GM21390 (cell line): ENCODE data around the gene GSTO2.
A peak's percentile ranks its signal among the peaks of the same experiment; 100 is the strongest.

Experiments used
- ATAC-seq: cut with Tn5 transposase; IDR thresholded peaks from one replicate; pipeline ENCODE4 v1.9.1; 2021; ENCODE audit not compliant: unreplicated experiment

The GSTO2 gene

DNA sequence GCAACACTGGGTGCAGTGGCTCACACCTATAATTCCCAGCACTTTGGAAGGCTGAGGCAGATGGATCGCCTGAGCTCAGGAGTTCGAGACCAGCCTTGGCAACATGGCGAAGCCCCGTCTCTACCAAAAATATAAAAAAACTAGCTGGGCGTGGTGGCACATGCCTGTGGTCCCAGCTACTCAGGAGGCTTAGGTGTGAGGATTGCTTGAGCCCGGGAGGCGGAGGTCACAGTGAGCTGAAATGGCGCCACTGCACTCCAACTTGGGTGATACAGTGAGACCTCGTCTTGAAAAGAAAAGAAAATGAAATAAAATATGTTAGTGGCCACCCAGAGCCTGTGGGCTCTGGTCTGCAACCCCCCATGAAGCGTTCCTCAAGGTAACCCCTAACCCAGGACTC is 55.9 kb downstream of the GSTO2 start:
- no peak for ATAC-seq

DNA sequence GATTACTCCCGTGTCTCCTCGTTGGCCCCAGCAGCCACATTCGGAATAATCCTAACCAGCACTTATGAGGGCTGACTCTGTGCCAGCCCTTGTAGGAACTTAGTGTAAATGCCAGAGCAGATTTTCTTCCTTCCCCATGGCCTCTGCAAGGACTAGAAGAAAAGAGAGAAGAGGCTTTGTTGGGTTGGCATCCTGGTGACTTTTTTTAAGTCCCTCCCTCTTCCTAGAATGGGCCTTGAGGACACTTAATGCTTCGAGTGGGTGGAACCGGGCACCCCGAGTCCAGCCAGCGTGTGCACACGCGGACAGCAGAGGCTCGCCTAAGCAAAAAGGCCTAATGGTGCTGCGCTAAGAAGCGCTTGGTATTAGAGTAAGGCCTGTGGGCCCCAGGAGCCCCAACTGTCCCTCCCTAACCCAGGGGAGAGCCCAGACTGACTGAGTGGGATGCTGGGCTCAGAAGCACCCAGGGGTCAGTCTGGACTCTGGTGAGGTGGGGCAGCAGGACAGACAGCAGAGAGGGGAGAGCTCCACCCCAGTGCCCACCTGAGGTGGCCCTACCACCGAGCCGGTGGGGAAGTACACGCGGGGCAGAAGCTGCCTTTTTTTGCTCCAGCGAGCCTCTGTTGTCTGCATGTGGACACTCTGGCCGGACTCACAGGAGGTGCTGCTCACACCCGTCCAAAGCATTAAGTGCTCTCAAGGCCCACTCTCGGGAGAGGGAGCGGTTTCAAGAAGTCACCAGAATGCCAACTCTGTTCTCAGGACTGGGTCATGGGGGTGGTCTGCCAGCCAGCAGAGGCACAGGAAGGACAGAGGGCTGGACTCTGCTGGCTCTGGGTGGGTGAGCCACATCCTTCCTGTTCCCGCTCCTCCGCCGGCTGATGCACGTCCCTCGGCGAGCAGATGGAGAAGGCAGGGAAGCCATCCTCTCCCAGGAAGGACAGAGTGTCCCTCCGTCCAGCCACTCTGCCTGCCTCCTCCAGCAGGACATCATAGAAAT is 56.8 kb downstream of the GSTO2 start:
- no peak for ATAC-seq

- no peak for ATAC-seq
Measured at GRCh38 chr10:104326991-104327610, 58.1 kb downstream of the GSTO2 start.

GRCh38 chr10:104327745-104328645 is 59.0 kb downstream of the GSTO2 start:
- no peak for ATAC-seq

GRCh38 chr10:104328646-104328895 is 59.6 kb downstream of the GSTO2 start:
- peak; percentile 4 for ATAC-seq

GRCh38 chr10:104328896-104329710 is 60.1 kb downstream of the GSTO2 start:
- peak; percentile 50 for ATAC-seq

- no peak for ATAC-seq
Measured at GRCh38 chr10:104329735-104330134, 60.8 kb downstream of the GSTO2 start.

GRCh38 chr10:104330168-104331110 is 61.5 kb downstream of the GSTO2 start:
- no peak for ATAC-seq

GRCh38 chr10:104331208-104331838 is 62.3 kb downstream of the GSTO2 start:
- no peak for ATAC-seq

GRCh38 chr10:104332243-104333031 is 63.5 kb downstream of the GSTO2 start:
- no peak for ATAC-seq

- ATAC-seq = no peak
Measured at GRCh38 chr10:104333032-104333727, 64.2 kb downstream of the GSTO2 start.

GRCh38 chr10:104333728-104334373 is 64.9 kb downstream of the GSTO2 start:
- no peak for ATAC-seq

DNA sequence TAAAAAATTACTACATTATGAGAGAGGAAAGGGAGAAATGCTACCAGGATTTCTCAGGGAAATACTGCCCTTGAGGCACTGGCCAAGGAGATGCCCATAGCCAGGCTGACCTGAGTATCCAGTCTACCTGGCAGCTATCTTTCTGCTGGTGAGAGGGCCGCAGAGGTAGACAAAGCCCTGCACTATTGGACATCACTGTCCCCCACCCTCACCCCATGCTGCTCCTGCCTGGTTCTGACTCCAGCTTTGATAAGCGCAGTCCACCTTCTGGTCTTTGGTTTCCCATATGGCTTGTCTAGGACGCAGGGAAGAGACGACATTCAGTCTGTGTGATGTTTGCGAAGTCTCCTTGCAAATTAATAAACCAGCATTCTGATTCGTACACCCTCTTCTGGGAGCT is 65.6 kb downstream of the GSTO2 start:
- no peak for ATAC-seq

DNA sequence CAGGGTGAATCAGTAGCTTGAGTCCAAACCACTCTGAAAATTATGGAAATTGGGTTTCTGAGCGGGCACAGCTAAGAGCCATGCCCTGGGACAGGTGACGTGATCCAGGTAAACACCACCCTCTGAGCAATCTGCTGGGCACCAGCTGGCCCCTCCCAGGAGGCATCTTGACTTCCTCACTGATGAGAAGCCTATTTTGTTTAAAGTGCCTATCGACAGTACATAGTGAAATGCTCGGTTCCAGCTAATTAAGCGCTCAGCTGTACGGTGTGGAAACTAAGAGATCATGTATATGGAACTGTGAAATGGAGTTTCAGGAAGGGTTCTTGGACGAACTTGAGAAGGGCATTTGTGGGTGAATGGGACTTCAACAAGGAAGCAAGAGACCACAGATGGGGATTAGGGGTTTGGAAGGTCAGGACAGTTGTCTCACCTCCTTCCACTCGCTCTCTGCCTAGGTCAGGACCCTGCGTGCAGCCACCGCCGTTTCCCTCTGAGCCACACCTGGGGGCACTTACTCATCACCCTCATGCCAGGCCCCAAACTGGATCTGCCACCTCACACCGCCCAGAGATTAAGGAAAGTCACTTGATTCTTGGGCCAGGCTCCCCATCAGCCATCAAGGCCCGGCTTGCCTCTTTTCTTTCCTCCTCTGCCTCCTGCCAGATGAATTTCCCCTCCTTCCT is 66.1 kb downstream of the GSTO2 start:
- ATAC-seq = no peak

GRCh38 chr10:104336821-104337467 is 68.0 kb downstream of the GSTO2 start:
- ATAC-seq = peak; percentile 22

- ATAC-seq = peak; percentile 45
Measured at GRCh38 chr10:104337521-104337984, 68.6 kb downstream of the GSTO2 start.
